MM.1S (cell line): ENCODE data around the gene SLC9A5.

ENCODE experiments used
- DNase-seq: peaks from one replicate; pipeline ENCODE4 v3.0.0-alpha.2; 2015
- H2AFZ ChIP-seq: fragments of 300-600 bp; sonication (generic); 2 replicates; pipeline ENCODE4 v1.6.0; 2016; ENCODE audit warnings: antibody characterized with exemption, low read length
- H3F3A ChIP-seq: fragments of 300-600 bp; sonication (generic); 2 replicates; pipeline ENCODE4 v1.6.1; 2016; ENCODE audit warnings: mild to moderate bottlenecking, antibody characterized with exemption, low read length, moderate library complexity, mixed read lengths; ENCODE audit not compliant: insufficient read depth
- H3K27ac ChIP-seq: fragments of 300-600 bp; sonication (generic); 2 replicates; pipeline ENCODE4 v1.5.1; 2016; ENCODE audit warnings: mild to moderate bottlenecking, low read length
- H3K27me3 ChIP-seq: fragments of 300-600 bp; sonication (generic); replicated peaks from 2 replicates; pipeline ENCODE4 v1.6.0; 2016; ENCODE audit warnings: low read length; ENCODE audit not compliant: insufficient read depth
- H3K36me3 ChIP-seq: fragments of 300-600 bp; sonication (generic); replicated peaks from 2 replicates; pipeline ENCODE4 v1.6.1; 2016; ENCODE audit warnings: mild to moderate bottlenecking, low read length, mixed read lengths; ENCODE audit not compliant: insufficient read depth
- H3K4me1 ChIP-seq: fragments of 300-600 bp; sonication (generic); 2 replicates; pipeline ENCODE4 v1.6.1; 2016; ENCODE audit warnings: low read length, mixed read lengths
- H3K4me2 ChIP-seq: fragments of 300-600 bp; sonication (generic); 2 replicates; pipeline ENCODE4 v1.6.0; 2016; ENCODE audit warnings: low read depth, low read length
- H3K4me3 ChIP-seq: fragments of 300-600 bp; sonication (generic); 2 replicates; pipeline ENCODE4 v1.5.1; 2016; ENCODE audit warnings: low read length, mixed read lengths
- H3K79me2 ChIP-seq: fragments of 300-600 bp; sonication (generic); 2 replicates; pipeline ENCODE4 v1.6.1; 2016; ENCODE audit warnings: mixed run types, low read length, mixed read lengths
- H3K9ac ChIP-seq: fragments of 300-600 bp; sonication (generic); 2 replicates; pipeline ENCODE4 v1.6.1; 2016; ENCODE audit warnings: low read length, mixed read lengths
- H3K9me2 ChIP-seq: fragments of 300-600 bp; sonication (generic); replicated peaks from 2 replicates; pipeline ENCODE4 v1.6.1; 2016; ENCODE audit warnings: mild to moderate bottlenecking, low read length, mixed read lengths; ENCODE audit not compliant: insufficient read depth
- H3K9me3 ChIP-seq: fragments of 300-600 bp; sonication (generic); replicated peaks from 2 replicates; pipeline ENCODE4 v1.6.1; 2016; ENCODE audit warnings: mild to moderate bottlenecking, low read length, mixed read lengths; ENCODE audit not compliant: insufficient read depth
- H4K20me1 ChIP-seq: fragments of 300-600 bp; sonication (generic); 2 replicates; pipeline ENCODE4 v1.6.1; 2016; ENCODE audit warnings: mild to moderate bottlenecking, low read length, moderate library complexity, mixed read lengths; ENCODE audit not compliant: insufficient read depth
- CTCF ChIP-seq: fragments of 300-600 bp; sonication (generic); IDR thresholded peaks from 2 replicates; pipeline ENCODE4 v1.5.1; 2016; ENCODE audit warnings: antibody characterized with exemption, low read length, mixed read lengths
- EZH2 ChIP-seq: fragments of 300-600 bp; sonication (generic); optimal IDR thresholded peaks from 2 replicates; pipeline ENCODE3; 2017; ENCODE audit warnings: low read depth, mild to moderate bottlenecking, antibody characterized with exemption, low read length, mixed read lengths
- EZH2phosphoT487 ChIP-seq: fragments of 300-600 bp; sonication (generic); IDR thresholded peaks from 2 replicates; pipeline ENCODE4 v1.6.1; 2018; ENCODE audit warnings: antibody characterized with exemption, low read length

SLC9A5 gene

GRCh38 chr16:67252609-67253497 lies 4.1 kb downstream of the SLC9A5 start:
- Histone ChIP-seq H3K9ac (no peak overlapping the region), H2AFZ (no peak overlapping the region), H3K27ac (no peak overlapping the region), H4K20me1 (no peaks in the 10 kb centered on the region), H3K4me2 (no peak overlapping the region), H3K36me3 (no peaks in the 10 kb centered on the region), H3K4me1 (peaks cover 11% of the 10 kb centered on the region), H3K9me2 (no peaks in the 10 kb centered on the region), H3K9me3 (no peaks in the 10 kb centered on the region), H3K27me3 (peaks cover 18% of the 10 kb centered on the region), H3K4me3 (no peak overlapping the region), H3K79me2 (no peaks in the 10 kb centered on the region), H3F3A (peaks cover 4% of the 10 kb centered on the region; the same call in 1 of the 2 replicates)
- no peak for DNase-seq
- TF ChIP-seq EZH2 (no peak), CTCF (no peak), EZH2phosphoT487 (no peak)

GRCh38 chr16:67254801-67255552 lies 6.2 kb downstream of the SLC9A5 start:
- no peak overlapping the region for H3K4me2 ChIP-seq
- peaks cover 8% of the 10 kb centered on the region for H3K27me3 ChIP-seq
- no peaks in the 10 kb centered on the region for H3K9me2 ChIP-seq
- H3F3A ChIP-seq = no peaks in the 10 kb centered on the region
- no peak for DNase-seq
- H4K20me1 ChIP-seq = no peaks in the 10 kb centered on the region
- TF ChIP-seq CTCF (no peak), EZH2 (no peak), EZH2phosphoT487 (no peak)
- no peaks in the 10 kb centered on the region for H3K36me3 ChIP-seq
- H3K9ac ChIP-seq = no peak overlapping the region
- no peak overlapping the region for H3K27ac ChIP-seq
- H2AFZ ChIP-seq = no peak overlapping the region
- H3K4me3 ChIP-seq = no peak overlapping the region
- H3K79me2 ChIP-seq = no peaks in the 10 kb centered on the region
- H3K9me3 ChIP-seq = no peaks in the 10 kb centered on the region
- no peaks in the 10 kb centered on the region for H3K4me1 ChIP-seq

GRCh38 chr16:67255553-67256221 lies 6.9 kb downstream of the SLC9A5 start:
- Histone ChIP-seq H3K79me2 (no peaks in the 10 kb centered on the region), H3K27me3 (0 out of 2 replicates have a peak, but pooled peaks cover under 1% of the 10 kb centered on the region), H3K9ac (no peak overlapping the region), H4K20me1 (no peaks in the 10 kb centered on the region), H2AFZ (no peak overlapping the region), H3K4me3 (no peak overlapping the region), H3K9me3 (no peaks in the 10 kb centered on the region), H3K27ac (no peak overlapping the region), H3F3A (no peaks in the 10 kb centered on the region), H3K4me1 (no peaks in the 10 kb centered on the region), H3K9me2 (no peaks in the 10 kb centered on the region), H3K4me2 (no peak overlapping the region), H3K36me3 (no peaks in the 10 kb centered on the region)
- no peak for TF ChIP-seq CTCF
- no peak for TF ChIP-seq EZH2
- no peak for DNase-seq
